Ovary (tissue), 9 donors: ENCODE results near the gene OTC. TPM values are rescaled to one million over a fixed set of nuclear protein-coding genes. Genes with fewer than 3 reads are reported as not detected.

Experiments
- DNase-seq, 5 donors: peaks; one replicate each; pipeline ENCODE4 v3.0.0-alpha.2; 2019 to 2020
- H3K27ac ChIP-seq, 2 donors: fragments of 200-600 bp; one replicate each; pipeline versions ENCODE4 v1.5.1 to v1.8.0; 2019 to 2022
- H3K27me3 ChIP-seq: fragments of 200-600 bp; one replicate; pipeline ENCODE4 v1.8.0; 2022
- H3K36me3 ChIP-seq: fragments of 200-600 bp; sonication (generic); one replicate; pipeline ENCODE4 v1.5.1; 2019
- H3K4me1 ChIP-seq: one replicate; pipeline ENCODE4 v1.8.1; 2013; ENCODE audit warnings: mild to moderate bottlenecking, moderate library complexity; ENCODE audit not compliant: insufficient read depth
- H3K4me3 ChIP-seq: fragments of 200-600 bp; sonication (generic); one replicate; pipeline ENCODE4 v1.5.1; 2017
- H3K9me3 ChIP-seq, 2 donors: fragments of 200-600 bp in 1 of 2; sonication (generic) in 1 of 2; one replicate each; pipeline versions ENCODE4 v1.5.1 to v1.8.1; 2013 to 2019; ENCODE audit warnings: mild to moderate bottlenecking in 1 of 2, moderate library complexity in 1 of 2
- EP300 ChIP-seq: sonication (generic); formaldehyde crosslinking; IDR thresholded peaks from one replicate; pipeline ENCODE4 v1.6.1; 2017; ENCODE audit warnings: antibody characterized with exemption
- POLR2A ChIP-seq: fragments of 450-650 bp; IDR thresholded peaks from one replicate; pipeline ENCODE4 v1.6.1; 2017; ENCODE audit warnings: antibody characterized with exemption, mild to moderate bottlenecking, moderate library complexity
- WGBS, 3 donors: extraction: QIAGEN DNeasy Blood & Tissue Kit in 1 of 3; methylation state at CpG; one replicate each; pipeline versions ENCODE4 v1.1.5 to v1.1.7; 2013 to 2017; 5-methylcytosine and 5-hydroxymethylcytosine counted together
- intact Hi-C, 4 donors: fragments of 100-400 bp; cut with DNase I; formaldehyde crosslinking; loops; one replicate each; pipeline versions ENCODE4 v1.11.0 to v1.15.1; 2022 to 2023
- polyA plus RNA-seq, 2 donors: library from polyadenylated mRNA; stranded (reverse); fragments of 200-250 nt in 1 of 2; fragments of 350-450 nt in 1 of 2; fragmentation: Illumina TruSeq in 1 of 2; extraction: RNeasy Lipid Tissue Mini Kit (QIAGEN cat#74804) in 1 of 2; gene quantifications; one replicate each; pipeline ENCODE4 v1.2.3, GENCODE V29; 2013 to 2014
- total RNA-seq, 7 donors: library from RNA; depleted of rRNA in 2 of 7; stranded (reverse); fragments of >200 nt in 2 of 7; fragmentation: NEBNext Ultra II Directional in 3 of 7; extraction: Animal tissue kit (Norgen Biotek cat#: 25700) in 3 of 7; gene quantifications; one replicate each; pipeline versions ENCODE4 v1.1.0 to v1.2.4, GENCODE V29; 2016 to 2023
- TF ChIP-seq, protein P1 (sequence below), 3 donors: fragments of 450-650 bp in 2 of 3; fragments of 200-600 bp in 1 of 3; IDR thresholded peaks; one replicate each; pipeline versions ENCODE4 v1.5.1 to v1.8.0; 2016 to 2022; ENCODE audit warnings: antibody characterized with exemption in 3 of 3, mild to moderate bottlenecking in 1 of 3
- donor health status: DM: no; HTN: no; CAD: no; lungs with moderate emphysema.
- donor health status: DM: no; HTN: no; CAD: no.
- donor health status: Bipolar disorder and iron deficiency.
- donor health status: DM: yes; HTN: yes; CAD: no.
- donor health status: DM: no; HTN: no; CAD: no.
- donor health status: DM: yes; HTN: yes; CAD: no.

The OTC gene
- total and polyA plus RNA-seq, 9 donors, result 0.18 to 2.2 (median 0.34) TPM; not detected in 4

DNA sequence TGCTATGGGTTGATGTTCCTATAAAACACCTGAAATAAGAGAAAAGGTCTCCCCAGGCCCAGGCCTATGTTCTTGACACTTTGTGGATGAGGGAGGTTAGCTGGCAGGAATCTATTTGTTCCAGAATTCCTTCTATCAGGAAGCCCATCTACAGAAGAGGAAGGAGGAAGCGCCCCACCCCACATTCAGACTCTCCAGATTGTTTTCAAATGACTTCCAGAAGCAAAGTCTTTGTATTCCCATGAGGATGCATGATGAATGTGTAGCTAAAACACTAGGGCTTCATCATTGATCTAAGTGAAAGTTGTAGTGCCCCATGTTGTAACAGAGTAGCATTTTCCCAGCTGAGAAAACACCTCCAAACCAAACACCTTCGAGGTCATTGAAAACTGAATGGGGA, 16.4 kb downstream of the OTC start:
- intact Hi-C loops, result no loop called here
- DNase-seq, result no peak
- no peaks in the 10 kb centered on the region for H3K27me3 ChIP-seq
- H3K36me3 ChIP-seq, result no peaks in the 10 kb centered on the region
- no peaks in the 10 kb centered on the region for H3K4me1 ChIP-seq
- TF ChIP-seq POLR2A (no peak), EP300 (no peak)
- TF ChIP-seq, protein P1, sequence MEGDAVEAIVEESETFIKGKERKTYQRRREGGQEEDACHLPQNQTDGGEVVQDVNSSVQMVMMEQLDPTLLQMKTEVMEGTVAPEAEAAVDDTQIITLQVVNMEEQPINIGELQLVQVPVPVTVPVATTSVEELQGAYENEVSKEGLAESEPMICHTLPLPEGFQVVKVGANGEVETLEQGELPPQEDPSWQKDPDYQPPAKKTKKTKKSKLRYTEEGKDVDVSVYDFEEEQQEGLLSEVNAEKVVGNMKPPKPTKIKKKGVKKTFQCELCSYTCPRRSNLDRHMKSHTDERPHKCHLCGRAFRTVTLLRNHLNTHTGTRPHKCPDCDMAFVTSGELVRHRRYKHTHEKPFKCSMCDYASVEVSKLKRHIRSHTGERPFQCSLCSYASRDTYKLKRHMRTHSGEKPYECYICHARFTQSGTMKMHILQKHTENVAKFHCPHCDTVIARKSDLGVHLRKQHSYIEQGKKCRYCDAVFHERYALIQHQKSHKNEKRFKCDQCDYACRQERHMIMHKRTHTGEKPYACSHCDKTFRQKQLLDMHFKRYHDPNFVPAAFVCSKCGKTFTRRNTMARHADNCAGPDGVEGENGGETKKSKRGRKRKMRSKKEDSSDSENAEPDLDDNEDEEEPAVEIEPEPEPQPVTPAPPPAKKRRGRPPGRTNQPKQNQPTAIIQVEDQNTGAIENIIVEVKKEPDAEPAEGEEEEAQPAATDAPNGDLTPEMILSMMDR (IDR thresholded peaks at IDR 0.05), result no peak
- H3K4me3 ChIP-seq, result no peak overlapping the region
- no peak overlapping the region for H3K27ac ChIP-seq
- no peaks in the 10 kb centered on the region for H3K9me3 ChIP-seq
- 60 to 69% (median 63%) methylated on average over 2 of the region's 2 CpGs for WGBS, 3 donors

DNA sequence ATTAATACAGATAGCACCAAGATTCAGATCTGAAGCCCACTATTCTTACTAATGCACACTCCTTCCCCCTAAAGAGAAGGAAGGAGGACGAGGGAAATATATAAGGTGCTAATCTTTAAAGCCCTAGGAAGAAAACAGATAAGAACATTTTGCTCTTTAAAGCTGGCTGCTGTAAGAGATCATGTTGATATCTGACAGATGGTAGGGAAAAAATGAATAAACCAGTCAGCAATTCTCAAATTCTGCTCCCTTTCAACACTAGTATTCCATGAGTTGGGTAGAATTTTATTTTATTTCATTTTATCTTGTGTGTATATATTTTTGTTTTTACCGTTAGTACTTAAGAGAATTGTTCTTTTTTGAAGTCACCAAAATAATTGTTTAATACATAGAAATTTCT, 19.2 kb downstream of the OTC start:
- Histone ChIP-seq H3K4me1 (no peaks in the 10 kb centered on the region), H3K4me3 (no peak overlapping the region), H3K9me3 (no peaks in the 10 kb centered on the region), H3K27ac (no peak overlapping the region), H3K36me3 (no peaks in the 10 kb centered on the region), H3K27me3 (no peaks in the 10 kb centered on the region)
- intact Hi-C loops, result no loop called here
- 38 to 52% (median 41%) methylated on average over 2 of the region's 2 CpGs for WGBS, 3 donors
- TF ChIP-seq, protein P1 (IDR thresholded peaks at IDR 0.05), result no peak
- TF ChIP-seq POLR2A, result no peak
- TF ChIP-seq EP300, result no peak
- DNase-seq, result no peak

DNA sequence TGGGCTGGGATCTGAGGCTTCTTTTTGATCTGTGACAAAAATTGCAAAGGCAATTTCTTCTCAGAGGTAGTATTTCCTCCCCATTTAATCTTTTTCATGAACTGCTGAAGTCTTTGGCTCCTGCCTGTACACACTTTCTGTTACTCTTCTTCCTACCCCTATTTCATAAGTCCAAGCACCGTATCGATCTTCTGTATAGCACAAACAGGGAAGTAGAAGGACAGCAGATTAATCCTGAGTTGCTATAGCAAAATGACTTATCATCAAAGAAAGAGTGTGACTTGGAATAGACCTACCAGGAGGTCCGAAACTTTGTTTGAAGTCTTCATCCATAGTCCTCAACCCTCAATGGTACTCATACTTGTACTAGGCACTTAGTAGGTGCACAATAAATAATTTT, 22.0 kb downstream of the OTC start:
- no peak for DNase-seq
- Histone ChIP-seq H3K27me3 (no peaks in the 10 kb centered on the region), H3K4me3 (no peak overlapping the region), H3K4me1 (no peaks in the 10 kb centered on the region), H3K9me3 (no peaks in the 10 kb centered on the region), H3K27ac (no peak overlapping the region), H3K36me3 (no peaks in the 10 kb centered on the region)
- intact Hi-C loops, result no loop called here
- TF ChIP-seq, protein P1 (IDR thresholded peaks at IDR 0.05), result no peak
- TF ChIP-seq POLR2A (no peak), EP300 (no peak)
- WGBS, 3 donors, result 85 to 95% (median 94%) methylated on average over 3 of the region's 3 CpGs

DNA sequence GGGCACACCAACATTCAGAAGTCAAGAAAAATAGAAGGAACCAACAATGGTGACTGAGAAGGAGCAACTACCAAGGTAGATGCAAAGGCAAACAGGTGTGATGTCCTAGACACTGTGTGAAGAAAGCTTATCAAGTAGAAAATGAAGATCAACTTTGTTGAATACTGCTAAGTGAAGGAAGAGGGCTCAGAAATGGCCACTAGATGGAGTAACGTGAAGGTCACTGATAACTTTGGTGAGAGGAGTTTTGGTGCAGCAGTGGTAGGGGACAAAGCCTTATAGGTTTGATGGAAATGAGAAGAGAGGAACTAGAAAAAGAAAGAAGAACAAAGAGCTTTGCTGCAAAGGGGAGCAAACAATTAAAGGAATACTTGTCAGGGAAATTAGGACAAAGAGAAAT, 23.5 kb downstream of the OTC start:
- no peak for DNase-seq
- no peaks in the 10 kb centered on the region for H3K4me1 ChIP-seq
- TF ChIP-seq, protein P1 (IDR thresholded peaks at IDR 0.05), result no peak
- TF ChIP-seq POLR2A, result no peak
- no peak for TF ChIP-seq EP300
- intact Hi-C loops, result no loop called here
- no peak overlapping the region for H3K4me3 ChIP-seq
- H3K27me3 ChIP-seq, result no peaks in the 10 kb centered on the region
- no peak overlapping the region for H3K27ac ChIP-seq
- no peaks in the 10 kb centered on the region for H3K36me3 ChIP-seq
- WGBS, 3 donors, result 15 to 22% (median 20%) methylated on average over 1 of the region's 1 CpG
- H3K9me3 ChIP-seq, result no peaks in the 10 kb centered on the region

DNA sequence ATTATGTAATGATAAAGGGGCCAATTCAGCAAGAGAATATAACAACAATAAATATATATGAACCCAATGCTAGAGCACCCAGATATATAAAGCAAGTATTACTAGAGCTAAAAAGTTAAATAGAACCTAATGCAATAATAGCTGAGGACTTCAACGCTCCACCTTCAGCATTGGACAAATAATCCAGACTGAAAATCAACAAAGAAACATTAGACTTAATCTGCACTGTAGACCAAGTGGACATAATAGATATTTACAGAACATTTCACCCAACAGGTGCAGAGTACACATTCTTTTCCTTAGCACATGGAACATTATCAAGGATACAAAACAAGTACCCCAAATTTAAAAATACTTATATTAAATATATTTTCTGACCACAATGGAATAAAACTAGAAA, 24.3 kb downstream of the OTC start:
- Histone ChIP-seq H3K36me3 (no peaks in the 10 kb centered on the region), H3K27me3 (no peaks in the 10 kb centered on the region), H3K4me1 (no peaks in the 10 kb centered on the region), H3K4me3 (no peak overlapping the region), H3K9me3 (no peaks in the 10 kb centered on the region), H3K27ac (no peak overlapping the region)
- intact Hi-C loops, result no loop called here
- TF ChIP-seq EP300, result no peak
- TF ChIP-seq POLR2A, result no peak
- TF ChIP-seq, protein P1 (IDR thresholded peaks at IDR 0.05), result no peak
- DNase-seq, result no peak
- WGBS, 3 donors, result 59 to 70% (median 65%) methylated on average over 1 of the region's 1 CpG
